HG03064 (cell line): ENCODE measurements around the gene FAM174A.
"Not testable (repeated sequence)": the region's sequence is repeated elsewhere in the genome, so short reads cannot be mapped to it uniquely, and the experiment has no call there.

Experiments used
- ATAC-seq: cut with Tn5 transposase; IDR thresholded peaks from one replicate; pipeline ENCODE4 v1.9.1; 2021; ENCODE audit warnings: low read depth; ENCODE audit not compliant: unreplicated experiment

Gene FAM174A

DNA sequence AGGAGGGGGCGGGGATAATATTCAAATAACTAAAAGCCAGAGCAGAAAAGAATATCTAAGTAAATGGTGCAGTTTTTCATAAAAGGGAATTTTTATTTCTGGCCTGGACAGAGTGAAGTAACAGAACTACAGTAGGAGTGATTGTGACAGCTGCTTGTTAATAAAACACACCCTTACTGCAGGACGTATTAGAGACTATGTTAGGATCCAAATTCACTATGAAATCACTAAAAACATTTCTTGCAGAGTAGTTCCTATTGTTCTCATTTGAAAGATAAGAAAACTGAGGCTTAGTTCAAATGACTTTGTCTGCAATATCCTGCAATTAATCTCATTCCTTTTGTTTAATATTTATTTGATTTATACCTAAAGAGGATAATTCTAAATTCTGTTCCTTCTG lies 39.5 kb downstream of the FAM174A start:
- no peak for ATAC-seq

GRCh38 chr5:100575815-100576214 lies 40.6 kb downstream of the FAM174A start:
- ATAC-seq = no peak

DNA sequence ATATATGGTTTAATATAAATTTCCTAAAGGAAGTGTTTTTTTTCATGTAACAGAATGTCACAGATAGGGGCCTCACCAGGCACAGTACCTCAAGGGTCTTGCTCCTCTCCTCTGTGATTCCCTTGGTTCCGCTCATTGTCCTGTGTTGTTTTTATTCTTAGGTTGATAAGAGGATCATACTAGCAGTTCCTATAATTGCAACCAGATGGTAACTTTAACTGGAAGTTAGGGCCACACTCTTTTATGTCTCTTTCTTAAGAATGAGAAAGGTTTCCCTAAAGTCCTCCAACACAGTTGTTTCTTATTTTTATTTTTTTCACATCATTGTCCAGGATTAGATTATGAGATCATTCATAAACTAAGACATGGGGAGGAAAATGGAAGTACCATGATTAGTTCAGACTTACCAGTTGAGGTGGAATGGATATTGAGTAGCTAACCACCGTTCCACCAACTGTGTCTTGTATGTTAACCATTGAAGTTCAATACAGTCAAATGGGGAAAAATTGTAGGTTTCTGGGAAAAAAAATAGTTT lies 41.1 kb downstream of the FAM174A start:
- no peak for ATAC-seq

- ATAC-seq = no peak
Observed at GRCh38 chr5:100577506-100577905, 42.3 kb downstream of the FAM174A start.

- peak; percentile 97 for ATAC-seq
Observed at GRCh38 chr5:100584069-100584468, 48.9 kb downstream of the FAM174A start.

DNA sequence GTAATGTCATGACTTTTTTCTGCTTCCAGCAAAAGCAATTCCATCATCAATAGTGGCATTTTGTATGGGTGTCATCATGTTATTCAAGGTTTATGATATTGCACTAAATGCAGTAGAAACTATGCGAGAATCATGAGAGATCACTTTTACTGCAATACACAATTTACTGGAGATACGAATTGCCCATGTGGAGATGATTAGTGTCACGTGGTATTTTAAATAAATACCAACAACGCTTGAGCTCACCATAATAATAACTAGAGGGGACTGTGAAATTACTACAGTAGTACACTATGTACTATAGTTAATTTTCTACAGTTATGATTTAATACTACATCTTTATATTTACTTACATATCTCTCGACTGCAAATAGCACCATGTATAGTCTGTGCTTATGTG lies 49.7 kb downstream of the FAM174A start:
- no peak for ATAC-seq

DNA sequence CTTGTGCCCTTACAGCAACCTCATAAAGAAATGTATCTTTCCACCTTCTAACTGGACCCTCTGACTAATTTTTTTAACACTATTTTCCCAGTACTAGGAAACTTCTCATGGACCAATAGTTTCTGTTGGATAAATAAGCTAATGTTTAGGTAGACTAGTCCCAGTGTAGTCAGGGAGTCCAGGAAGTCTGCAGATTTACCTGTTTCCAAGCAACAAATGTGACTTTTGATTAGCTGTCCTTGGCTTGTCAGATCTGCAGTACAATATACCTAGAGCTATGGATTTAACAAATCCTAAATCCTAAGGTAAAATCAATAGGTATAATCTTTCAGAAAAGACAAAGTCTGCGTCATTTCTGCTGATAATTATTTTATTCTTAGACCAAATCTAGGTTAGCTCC lies 55.7 kb downstream of the FAM174A start:
- no peak for ATAC-seq

- ATAC-seq = no peak
Observed at GRCh38 chr5:100595152-100595811, 60.1 kb downstream of the FAM174A start.

GRCh38 chr5:100595812-100596173 lies 60.6 kb downstream of the FAM174A start:
- ATAC-seq = no peak

GRCh38 chr5:100598446-100598845 lies 63.3 kb downstream of the FAM174A start:
- ATAC-seq = no peak

DNA sequence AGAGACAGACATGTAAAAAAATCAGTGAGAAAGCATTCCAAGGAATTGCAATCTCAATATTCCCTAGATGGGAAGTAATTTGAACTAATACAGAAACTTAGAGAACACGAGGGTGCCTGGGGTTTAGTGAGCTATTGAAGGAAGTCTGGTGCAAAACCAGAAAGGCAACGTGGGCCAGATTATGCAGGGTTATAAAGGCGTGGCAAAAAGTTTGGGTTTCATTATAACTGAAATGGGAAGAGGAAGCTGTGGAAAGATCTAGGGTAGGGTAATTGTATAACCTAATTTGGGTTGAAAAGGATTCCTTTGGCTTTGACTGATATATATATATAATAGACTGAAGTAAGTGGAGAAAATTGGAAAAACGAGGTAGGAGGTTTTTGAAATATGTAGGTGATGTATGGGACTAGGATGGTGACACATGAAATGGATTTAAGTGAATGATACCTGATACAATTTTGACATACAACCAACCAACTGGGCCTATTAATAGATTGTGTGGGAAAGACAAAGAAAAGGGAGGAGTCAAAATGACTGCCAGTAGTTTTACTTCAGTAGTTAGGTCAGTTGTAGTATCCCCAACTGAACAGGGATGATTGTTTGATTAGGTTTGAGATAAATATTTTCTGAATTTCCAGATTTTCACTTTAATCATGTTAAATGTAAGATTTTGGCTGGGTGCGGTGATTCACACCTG lies 65.3 kb downstream of the FAM174A start:
- no peak for ATAC-seq

DNA sequence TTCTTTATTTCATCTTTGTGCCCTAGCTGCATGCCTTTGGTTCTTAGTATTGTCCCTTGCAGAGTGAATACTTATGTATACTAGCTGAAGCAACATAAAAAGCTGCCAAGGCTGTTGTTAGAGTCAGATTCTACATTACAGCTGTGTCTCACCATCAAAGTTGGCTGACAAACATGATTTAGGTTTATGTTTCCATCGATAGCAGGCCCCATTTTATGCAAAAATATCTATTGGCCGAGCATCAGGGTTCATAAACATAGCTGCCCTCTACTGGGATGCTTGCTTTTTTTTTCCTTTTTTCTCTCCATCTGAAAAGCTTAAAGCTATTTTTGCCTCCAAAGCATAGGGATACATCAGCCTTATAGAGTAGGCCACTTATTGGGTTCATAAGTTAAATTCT lies 68.0 kb downstream of the FAM174A start:
- ATAC-seq = no peak

- not testable (repeated sequence) for ATAC-seq
Observed at GRCh38 chr5:100604021-100604420, 68.8 kb downstream of the FAM174A start.

DNA sequence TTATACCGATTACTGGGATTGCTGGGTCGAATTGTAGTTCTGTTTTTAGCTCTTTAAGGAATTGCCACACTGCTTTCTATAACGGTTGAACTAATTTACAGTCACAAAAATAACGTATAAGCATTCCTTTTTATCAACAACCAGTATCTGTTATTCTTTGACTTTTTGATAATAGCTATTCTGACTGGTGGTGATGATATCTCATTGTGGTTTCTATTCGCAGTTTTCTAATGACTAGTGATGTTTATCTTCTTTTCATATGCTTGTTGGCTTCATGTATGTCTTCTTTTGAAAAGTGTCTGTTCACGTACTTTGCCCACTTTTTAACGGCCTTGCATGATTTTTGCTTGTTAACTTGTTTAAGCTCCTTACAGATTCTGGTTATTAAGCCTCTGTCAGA lies 74.4 kb downstream of the FAM174A start:
- ATAC-seq = no peak

- ATAC-seq = no peak
Observed at GRCh38 chr5:100614308-100614707, 79.1 kb downstream of the FAM174A start.

GRCh38 chr5:100615362-100615761 lies 80.2 kb downstream of the FAM174A start:
- no peak for ATAC-seq

- no peak for ATAC-seq
Observed at GRCh38 chr5:100616291-100616690, 81.1 kb downstream of the FAM174A start.

DNA sequence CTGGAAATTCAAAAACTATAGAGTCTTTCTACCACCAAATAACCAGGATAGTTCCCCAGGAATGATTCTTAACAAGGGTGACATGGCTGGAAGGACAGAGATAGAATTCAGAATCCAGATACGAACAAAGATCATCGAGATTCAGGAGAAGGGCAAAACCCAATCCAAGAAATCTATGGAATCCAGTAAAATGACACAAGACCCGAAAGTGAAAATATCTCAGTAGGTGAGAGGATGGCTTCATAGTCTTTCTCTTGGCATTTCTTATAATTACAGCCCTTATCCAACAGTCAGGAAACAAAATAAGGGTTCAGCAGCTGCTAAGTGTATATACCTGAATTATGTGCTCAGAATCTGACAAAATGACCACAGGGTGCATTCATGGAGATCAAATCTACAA lies 81.8 kb downstream of the FAM174A start:
- ATAC-seq = no peak

DNA sequence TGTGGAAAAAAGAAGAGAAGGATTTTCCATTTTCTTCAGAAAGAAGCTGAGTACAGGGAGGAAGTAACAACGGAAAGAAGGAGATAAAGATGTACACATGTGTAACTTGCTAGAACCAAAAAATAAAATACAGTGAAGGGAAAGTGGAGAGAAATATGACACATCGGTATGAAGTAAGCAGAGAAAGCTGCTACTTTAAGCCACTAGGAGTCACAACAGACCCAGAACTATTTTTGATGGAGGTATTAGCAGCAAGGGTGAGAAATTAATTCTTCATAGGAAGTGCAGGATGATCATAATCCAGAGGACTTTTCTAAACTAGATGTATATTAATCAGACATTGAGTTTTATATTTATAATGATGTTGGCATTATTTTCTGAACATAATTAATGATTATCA lies 88.5 kb downstream of the FAM174A start:
- peak; percentile 93 for ATAC-seq

- ATAC-seq = peak; percentile 89
Observed at GRCh38 chr5:100634937-100635534, 99.9 kb downstream of the FAM174A start.
